NCI-H524 treated with DMSO at 0.1 percent for 48 hours (cell line): ENCODE results near the gene SFMBT1.
"Not testable (repeated sequence)": the region's sequence is repeated elsewhere in the genome, so short reads cannot be mapped to it uniquely, and the experiment has no call there.

Experiments
- DNase-seq: peaks from one replicate; lab custom pipeline; 2025; lab: John Stamatoyannopoulos, UW

Gene SFMBT1

GRCh38 chr3:53072653-53073552 lies 27.0 kb upstream of the SFMBT1 start:
- DNase-seq: no peak

- DNase-seq: no peak
These were observed 26.1 kb upstream of the SFMBT1 start for GRCh38 chr3:53071882-53072431.

- no peak for DNase-seq
These were observed 23.7 kb upstream of the SFMBT1 start for GRCh38 chr3:53069422-53070068.

DNA sequence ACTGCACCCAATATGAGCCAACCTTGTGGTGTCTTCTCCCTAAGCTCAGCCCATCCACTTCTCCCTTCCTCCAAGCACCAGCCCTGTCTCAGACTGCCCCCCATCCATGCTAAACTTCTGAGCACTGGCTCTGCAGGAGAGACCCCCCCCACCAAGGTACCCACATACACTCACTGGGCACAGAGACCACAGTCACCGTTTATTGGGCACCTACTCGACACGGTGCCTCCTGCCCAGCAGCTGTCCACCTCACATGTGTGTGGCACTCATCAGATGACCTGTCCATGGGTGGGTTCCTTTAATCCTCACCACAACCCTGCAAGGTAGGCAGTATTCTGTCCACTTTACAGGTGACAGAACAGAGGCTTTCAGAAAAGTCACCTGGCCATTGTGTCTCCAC lies 22.3 kb upstream of the SFMBT1 start:
- no peak for DNase-seq

DNA sequence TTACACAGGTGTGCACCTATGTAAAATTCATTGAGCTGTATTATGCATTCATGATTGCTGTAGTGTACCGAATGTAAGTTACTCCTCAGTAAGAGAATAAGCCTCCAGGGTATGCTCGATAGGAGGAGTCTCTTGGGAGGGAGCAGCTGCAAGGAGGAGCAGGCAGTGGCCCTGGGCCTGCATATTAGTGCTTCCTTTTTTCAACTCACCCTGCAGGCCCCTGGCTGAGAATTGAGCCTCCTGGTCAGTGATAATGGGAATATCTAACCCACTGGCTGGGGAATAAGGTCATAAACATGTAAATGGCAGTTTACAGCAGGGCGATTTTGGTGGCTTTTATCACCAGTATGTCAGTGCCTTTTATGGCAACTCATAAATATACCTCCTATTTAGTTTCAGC lies 21.7 kb upstream of the SFMBT1 start:
- DNase-seq: no peak

GRCh38 chr3:53065841-53066480 lies 20.1 kb upstream of the SFMBT1 start:
- DNase-seq: no peak

DNA sequence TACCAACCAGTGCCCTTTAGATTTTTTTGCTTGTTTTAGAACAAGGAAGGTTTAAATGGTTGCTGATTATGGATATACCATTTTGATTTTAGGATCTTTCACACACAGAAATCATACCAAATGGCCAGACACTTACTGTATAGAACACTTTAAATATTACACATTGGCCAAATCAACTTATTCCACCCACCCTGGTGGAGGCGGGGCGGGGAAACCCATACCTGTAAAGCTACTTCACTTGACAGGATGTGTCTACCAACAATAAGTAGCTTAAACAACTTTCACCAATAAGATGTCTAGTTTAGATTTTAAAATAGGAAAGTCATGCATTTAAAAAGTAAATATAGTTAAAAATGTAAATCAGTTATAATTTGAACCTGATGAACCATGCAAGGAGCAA lies 17.0 kb upstream of the SFMBT1 start:
- no peak for DNase-seq

DNA sequence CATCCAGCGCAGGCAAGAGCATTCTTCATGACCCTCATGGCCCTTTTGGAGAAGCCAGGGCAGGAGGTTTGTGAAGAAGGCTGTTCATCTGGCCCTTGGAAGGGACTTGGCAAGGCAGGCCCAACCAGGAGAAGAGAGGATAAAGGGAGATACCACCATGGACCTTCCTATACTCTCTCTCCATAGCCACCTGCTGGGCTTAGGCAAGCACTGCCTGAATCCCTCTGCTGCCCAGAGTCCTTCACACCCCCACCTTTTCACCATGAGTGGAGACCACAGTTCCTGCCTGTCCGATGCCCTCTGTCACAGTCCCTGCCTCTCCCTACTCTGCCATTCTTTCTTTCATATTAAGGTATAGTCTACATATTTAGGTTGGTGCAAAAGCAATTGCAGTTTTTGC lies 10.6 kb upstream of the SFMBT1 start:
- no peak for DNase-seq

DNA sequence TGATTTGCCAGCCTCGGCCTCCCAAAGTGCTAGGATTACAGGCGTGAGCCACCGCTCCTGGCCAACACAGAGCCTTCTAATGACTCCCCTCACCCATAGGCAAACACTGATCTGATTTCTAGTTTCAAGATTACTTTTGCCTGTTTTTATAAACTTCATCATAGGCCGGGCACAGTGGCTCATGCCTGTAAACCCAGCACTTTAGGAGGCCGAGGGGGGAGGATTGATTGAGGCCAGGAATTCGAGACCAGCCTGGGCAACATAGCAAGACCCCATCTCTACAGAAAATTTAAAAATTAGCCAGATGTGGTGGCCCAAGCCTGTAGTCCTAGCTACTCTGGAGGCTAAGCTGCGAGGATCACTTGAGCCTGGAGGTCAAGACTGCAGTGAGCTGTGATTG lies 8.4 kb upstream of the SFMBT1 start:
- not testable (repeated sequence) for DNase-seq

DNA sequence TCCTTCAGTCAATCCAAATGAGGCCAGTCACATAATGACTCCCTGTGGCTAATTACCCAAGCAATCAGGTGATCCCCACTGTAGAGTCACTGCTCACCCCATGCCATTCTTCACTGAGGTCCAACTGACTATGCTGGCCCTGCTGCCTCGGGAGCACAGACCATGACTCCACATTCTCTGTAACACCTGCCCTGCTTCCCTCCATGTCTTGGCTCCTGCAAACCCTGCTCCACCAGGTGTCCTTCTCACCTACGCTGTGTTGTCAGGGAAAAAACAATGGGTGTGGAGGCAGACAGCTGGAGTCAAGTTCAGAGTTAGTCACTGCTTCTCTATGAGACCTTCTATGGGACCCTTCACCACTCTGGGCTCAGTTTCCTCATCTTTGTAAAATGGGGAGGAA lies 6.1 kb upstream of the SFMBT1 start:
- DNase-seq: no peak

DNA sequence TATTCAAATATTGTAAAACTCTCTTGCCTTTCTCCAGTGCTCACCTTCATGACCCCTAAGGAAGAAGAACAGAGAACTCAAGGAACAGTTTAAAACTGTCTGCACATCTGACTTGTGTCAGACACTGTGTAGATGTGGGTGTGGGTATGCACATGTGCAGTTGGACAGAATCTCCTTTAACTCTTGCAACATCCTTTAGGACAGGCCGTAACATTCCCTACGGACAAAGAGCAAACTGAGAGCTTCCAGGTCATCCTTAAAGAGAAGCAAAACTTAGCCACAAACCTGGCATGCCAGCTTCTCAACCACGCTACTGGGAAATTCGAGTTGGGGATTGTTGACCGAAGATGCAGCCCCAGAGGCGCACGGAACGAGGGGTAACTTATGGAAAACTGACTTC lies 4.1 kb upstream of the SFMBT1 start:
- DNase-seq: no peak

DNA sequence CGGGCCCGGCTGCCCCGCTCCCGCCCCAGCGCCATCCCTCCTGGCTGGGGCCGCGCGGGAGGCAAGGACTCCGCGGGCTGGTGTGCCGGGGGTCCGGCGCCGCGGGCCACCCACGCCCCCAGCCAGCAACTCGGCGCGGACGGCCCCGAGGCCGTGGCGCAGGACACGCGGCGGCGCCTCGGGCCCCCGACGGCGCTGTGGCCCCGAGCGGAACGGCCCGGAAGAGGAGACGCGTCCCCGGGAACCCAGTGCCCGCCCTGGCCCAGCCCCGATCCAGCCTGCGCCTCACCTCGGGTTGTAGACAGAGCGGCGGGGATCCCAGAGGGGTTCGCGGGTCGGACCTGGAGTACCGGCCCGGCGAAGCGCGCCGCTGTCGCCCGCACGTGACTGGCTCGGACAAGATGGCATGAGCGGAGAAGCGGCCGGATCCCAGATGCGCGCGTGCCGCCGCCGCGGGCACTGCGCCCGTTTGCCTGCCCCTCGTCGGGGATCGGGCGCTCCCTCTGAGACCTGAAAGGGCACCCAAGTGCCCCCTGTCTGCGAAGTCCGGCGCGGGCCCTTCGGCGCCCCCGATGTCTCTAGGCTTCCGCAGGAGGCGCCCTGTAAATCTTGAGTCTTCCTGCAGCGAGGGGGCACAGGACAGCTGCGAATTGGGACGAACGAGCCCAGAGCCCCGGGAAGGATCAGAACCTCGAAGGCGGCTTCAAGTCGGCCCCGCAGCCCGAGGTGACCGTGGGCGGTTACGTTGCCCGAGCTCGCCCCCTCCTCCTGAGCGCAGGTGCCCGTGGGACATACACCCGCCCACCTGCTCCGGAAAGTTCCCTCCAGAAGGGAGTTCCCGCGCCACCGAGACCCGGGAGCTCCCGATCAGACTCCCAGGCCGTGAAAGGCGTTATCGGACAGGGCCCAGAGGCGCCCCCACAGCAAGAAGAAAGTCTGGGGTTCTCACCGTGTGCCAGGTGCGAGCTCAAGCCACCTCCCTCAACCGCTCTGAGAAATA lies 598 bp upstream of the SFMBT1 start:
- DNase-seq: no peak

DNA sequence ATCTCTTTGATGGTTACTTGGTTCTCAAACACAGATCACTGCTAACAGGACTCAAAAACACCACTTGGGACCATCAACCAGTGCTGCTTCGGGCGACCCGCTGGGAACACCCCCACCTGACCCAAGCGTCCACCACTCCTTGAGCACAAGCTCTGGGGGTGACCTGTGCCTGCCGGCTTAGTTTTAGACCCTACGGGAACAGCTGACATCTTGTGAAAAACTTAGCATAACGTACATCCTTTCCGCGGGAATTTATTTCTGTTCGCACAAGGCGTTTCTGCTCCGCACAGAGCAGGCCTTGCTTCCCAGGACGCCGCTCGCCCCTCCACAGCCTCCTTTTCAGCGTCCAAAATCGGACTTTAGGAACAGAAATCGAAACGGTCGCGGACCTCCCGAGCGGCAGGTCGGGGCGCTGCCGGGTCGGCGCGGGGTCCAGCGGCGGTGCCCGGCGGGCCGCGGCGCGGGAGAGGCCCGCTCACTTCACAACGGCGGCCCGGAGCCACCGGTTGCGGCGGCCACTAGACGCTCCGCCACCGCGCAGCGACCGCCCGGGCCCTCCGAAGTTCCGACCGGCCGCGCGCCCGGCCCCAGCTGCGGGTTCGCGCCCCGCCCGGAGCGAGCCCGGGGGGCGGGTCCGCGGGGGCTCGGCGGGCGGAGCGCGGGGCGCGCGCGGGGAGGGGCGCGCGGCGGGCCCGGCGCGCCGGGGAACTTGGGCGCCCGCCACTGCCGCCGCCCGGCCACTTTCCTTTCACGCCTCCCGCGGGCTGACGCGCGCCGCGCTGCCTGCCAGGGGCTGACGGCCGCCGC lies 959 bp downstream of the SFMBT1 start:
- no peak for DNase-seq

GRCh38 chr3:53044371-53044710 lies 1.5 kb downstream of the SFMBT1 start:
- DNase-seq: no peak

GRCh38 chr3:53043738-53044137 lies 2.1 kb downstream of the SFMBT1 start:
- no peak for DNase-seq

DNA sequence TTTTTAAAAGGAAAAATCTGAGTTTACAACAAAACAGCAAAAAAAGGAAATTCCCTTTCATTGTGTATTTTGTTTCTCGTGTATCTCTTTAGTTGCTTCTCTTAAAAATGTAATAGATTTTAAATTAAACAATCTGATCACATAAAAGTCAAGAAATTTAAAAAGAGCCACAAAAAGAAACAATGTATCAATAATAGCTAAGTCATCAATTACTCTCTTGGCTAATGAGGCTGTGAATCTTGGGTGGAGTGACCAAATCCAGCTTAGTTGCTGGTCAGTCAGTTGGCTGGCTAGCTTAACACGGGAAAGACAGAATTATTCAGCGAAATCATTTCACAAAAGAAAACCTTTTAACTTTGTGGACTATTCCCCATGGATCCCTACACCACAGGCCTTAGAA lies 3.2 kb downstream of the SFMBT1 start:
- DNase-seq: no peak

- no peak for DNase-seq
These were observed 5.5 kb downstream of the SFMBT1 start for GRCh38 chr3:53040351-53040820.

- DNase-seq: no peak
These were observed 6.5 kb downstream of the SFMBT1 start for GRCh38 chr3:53039376-53039752.

DNA sequence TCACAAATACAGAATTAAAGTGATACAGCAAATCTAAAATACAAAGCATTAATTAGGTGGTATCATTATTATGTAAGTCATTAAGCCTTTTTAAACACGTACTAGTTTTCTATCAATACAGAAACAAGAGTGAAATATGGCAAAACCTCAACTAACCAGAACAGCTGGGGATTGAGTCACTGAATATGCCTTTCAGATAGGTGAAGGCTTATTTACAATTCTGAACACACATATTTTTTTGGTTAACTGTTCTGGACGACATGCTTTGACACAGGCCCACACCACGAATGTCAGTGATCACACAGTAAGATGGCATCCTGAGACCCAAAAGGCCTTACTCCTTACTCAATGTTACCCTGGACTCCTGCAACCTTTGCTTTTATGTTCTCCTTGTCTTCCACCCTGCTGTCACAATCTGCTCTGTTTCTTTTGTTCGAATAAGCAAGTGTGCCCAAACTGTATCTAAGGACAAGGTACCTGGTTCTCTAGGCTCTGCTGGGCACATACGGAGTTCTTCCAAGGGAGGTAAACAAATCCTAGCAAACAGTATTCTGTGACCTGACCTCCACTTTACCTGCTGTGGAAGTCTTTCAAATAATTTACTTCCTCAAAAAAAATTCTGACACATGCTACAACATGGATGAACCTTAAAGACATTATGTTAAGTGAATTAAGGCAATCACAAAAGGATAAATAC lies 7.0 kb downstream of the SFMBT1 start:
- DNase-seq: no peak
